NCI-H82 treated with DMSO at 0.1 percent for 48 hours (cell line): ENCODE measurements around the gene GCSAML.

ENCODE experiments used
- DNase-seq: peaks from one replicate; lab custom pipeline; 2025; ENCODE audit not compliant: unreplicated experiment; lab: John Stamatoyannopoulos, UW

The GCSAML gene

DNA sequence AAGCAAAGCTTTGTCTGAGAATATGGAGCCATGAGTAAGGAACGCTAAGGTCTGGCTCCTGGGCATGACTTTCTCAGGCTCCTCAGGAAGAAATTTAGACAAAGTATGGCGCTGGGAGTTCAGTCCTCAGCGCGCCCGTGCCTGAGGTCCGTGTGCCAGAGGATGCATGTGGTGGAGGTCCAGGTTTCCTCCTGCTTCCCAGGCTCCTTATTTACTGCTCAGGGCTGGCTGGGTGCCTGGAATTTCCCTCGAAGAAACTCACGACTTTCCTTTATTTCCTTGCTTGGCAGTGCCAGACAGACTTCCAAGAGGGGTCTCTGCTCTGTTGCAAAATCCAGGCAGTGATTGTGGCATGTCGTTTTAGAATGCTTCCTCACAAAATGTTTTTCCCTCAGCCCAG, 13.3 kb downstream of the GCSAML start:
- DNase-seq = no peak

- no peak for DNase-seq
These were observed 25.3 kb downstream of the GCSAML start for GRCh38 chr1:247574236-247574635.

- no peak for DNase-seq
These were observed 25.7 kb downstream of the GCSAML start for GRCh38 chr1:247574664-247575063.

GRCh38 chr1:247576514-247576913, 27.6 kb downstream of the GCSAML start:
- DNase-seq = no peak

GRCh38 chr1:247578946-247579460, 30.1 kb downstream of the GCSAML start:
- DNase-seq = no peak

- no peak for DNase-seq
These were observed 39.1 kb downstream of the GCSAML start, which contains the start of gene OR2G2 for GRCh38 chr1:247588060-247588459. Gene OR2G2 (plus strand): TSS chr1:247588360. CDS start chr1:247588360, 0 bp downstream.

- no peak for DNase-seq
These were observed 56.4 kb downstream of the GCSAML start, which contains the start of gene OR2G3 for GRCh38 chr1:247605286-247605685. Gene OR2G3 (plus strand): TSS chr1:247605586. CDS start chr1:247605586, 0 bp downstream.

- no peak for DNase-seq
These were observed 64.5 kb downstream of the GCSAML start for GRCh38 chr1:247613405-247613804.

DNA sequence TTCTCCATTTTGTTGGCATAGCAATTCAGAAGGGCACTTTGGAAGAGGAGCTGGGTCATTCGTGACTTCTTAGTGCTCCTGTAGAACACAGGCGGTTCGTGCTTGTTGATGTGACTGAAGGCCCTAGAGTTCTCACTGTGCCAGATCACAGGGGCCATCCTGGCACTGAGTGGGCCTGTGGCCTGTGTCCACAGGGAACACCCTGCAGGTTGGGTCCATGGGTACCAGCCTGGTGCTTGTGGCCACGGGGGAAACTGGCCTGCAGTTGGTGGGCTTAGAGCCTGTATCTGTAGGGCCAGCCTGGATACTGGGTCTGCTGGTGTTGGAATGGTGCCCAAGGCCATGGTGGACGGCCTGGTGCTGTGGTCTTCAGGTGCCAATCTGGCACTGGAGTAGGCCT, 65.7 kb downstream of the GCSAML start:
- DNase-seq = no peak
